Cortex of kidney (tissue), 1 donor: Measurements from ENCODE around the gene MARCHF10.

ENCODE experiments used
- DNase-seq: peaks from one replicate; lab custom pipeline; 2025; lab: John Stamatoyannopoulos, UW

The MARCHF10 gene

GRCh38 chr17:62753562-62753961, 54.6 kb downstream of the MARCHF10 start:
- DNase-seq = no peak

- no peak for DNase-seq
Measured at GRCh38 chr17:62751060-62751691, 56.9 kb downstream of the MARCHF10 start.

GRCh38 chr17:62750631-62751051, 57.5 kb downstream of the MARCHF10 start:
- DNase-seq = no peak

GRCh38 chr17:62749926-62750325, 58.2 kb downstream of the MARCHF10 start:
- DNase-seq = no peak

- no peak for DNase-seq
Measured at GRCh38 chr17:62746941-62747340, 61.2 kb downstream of the MARCHF10 start.

GRCh38 chr17:62745806-62746205, 62.3 kb downstream of the MARCHF10 start:
- DNase-seq = no peak

- DNase-seq = no peak
Measured at GRCh38 chr17:62744259-62744658, 63.9 kb downstream of the MARCHF10 start.

GRCh38 chr17:62741290-62741689, 66.8 kb downstream of the MARCHF10 start:
- DNase-seq = no peak

GRCh38 chr17:62739645-62740388, 68.3 kb downstream of the MARCHF10 start:
- no peak for DNase-seq

GRCh38 chr17:62738281-62738680, 69.8 kb downstream of the MARCHF10 start:
- DNase-seq = no peak

- no peak for DNase-seq
Measured at GRCh38 chr17:62737513-62737912, 70.6 kb downstream of the MARCHF10 start.

- DNase-seq = no peak
Measured at GRCh38 chr17:62735044-62735651, 73.0 kb downstream of the MARCHF10 start.

GRCh38 chr17:62732125-62732524, 76.0 kb downstream of the MARCHF10 start:
- DNase-seq = no peak

GRCh38 chr17:62727916-62728672, 80.0 kb downstream of the MARCHF10 start:
- DNase-seq = no peak

- no peak for DNase-seq
Measured at GRCh38 chr17:62725791-62726249, 82.3 kb downstream of the MARCHF10 start.

GRCh38 chr17:62724398-62725146, 83.5 kb downstream of the MARCHF10 start:
- no peak for DNase-seq

GRCh38 chr17:62723842-62724241, 84.3 kb downstream of the MARCHF10 start:
- DNase-seq = no peak

- no peak for DNase-seq
Measured at GRCh38 chr17:62722625-62723024, 85.5 kb downstream of the MARCHF10 start.

GRCh38 chr17:62720126-62720850, 87.8 kb downstream of the MARCHF10 start:
- no peak for DNase-seq

GRCh38 chr17:62719586-62719985, 88.5 kb downstream of the MARCHF10 start:
- no peak for DNase-seq

- DNase-seq = no peak
Measured at GRCh38 chr17:62718429-62718828, 89.7 kb downstream of the MARCHF10 start.
